Activated CD4-positive, alpha-beta T cell treated with anti-CD3 and anti-CD28 coated beads, Interleukin-2, amount 10 ng/mL, durations not matched to agents 24 days and 14 days (primary cell): ENCODE measurements around the gene ZNF219. TPM values are rescaled to one million over a fixed set of nuclear protein-coding genes. Genes with fewer than 3 reads are reported as not detected.

Experiments used
- DNase-seq: peaks from one replicate; pipeline ENCODE4 v3.0.0; 2022
- H3K27ac Mint-ChIP-seq: one replicate; pipeline ENCODE4 v1.8.0; 2022; ENCODE audit warnings: mild to moderate bottlenecking, mixed read lengths
- H3K27me3 Mint-ChIP-seq: one replicate; pipeline ENCODE4 v1.8.0; 2022; ENCODE audit warnings: mixed read lengths
- H3K36me3 Mint-ChIP-seq: one replicate; pipeline ENCODE4 v1.8.0; 2022; ENCODE audit warnings: low read depth, mild to moderate bottlenecking, mixed read lengths
- H3K4me1 Mint-ChIP-seq: one replicate; pipeline ENCODE4 v1.8.0; 2021; ENCODE audit warnings: mixed read lengths
- H3K4me3 Mint-ChIP-seq: one replicate; pipeline ENCODE4 v1.8.0; 2022; ENCODE audit warnings: mild to moderate bottlenecking, moderate library complexity, mixed read lengths
- H3K9me3 Mint-ChIP-seq: one replicate; pipeline ENCODE4 v1.8.0; 2021; ENCODE audit warnings: mixed read lengths
- intact Hi-C: fragments of 100-400 bp; cut with micrococcal nuclease; formaldehyde crosslinking; loops from one replicate; pipeline ENCODE4 v1.15.1; 2023
- total RNA-seq: library from RNA; stranded (reverse); gene quantifications from 2 replicates; pipeline ENCODE4 v1.2.3, GENCODE V29; 2022

The ZNF219 gene
- total RNA-seq, 1 donor from 2014 or later = 8.3 TPM

DNA sequence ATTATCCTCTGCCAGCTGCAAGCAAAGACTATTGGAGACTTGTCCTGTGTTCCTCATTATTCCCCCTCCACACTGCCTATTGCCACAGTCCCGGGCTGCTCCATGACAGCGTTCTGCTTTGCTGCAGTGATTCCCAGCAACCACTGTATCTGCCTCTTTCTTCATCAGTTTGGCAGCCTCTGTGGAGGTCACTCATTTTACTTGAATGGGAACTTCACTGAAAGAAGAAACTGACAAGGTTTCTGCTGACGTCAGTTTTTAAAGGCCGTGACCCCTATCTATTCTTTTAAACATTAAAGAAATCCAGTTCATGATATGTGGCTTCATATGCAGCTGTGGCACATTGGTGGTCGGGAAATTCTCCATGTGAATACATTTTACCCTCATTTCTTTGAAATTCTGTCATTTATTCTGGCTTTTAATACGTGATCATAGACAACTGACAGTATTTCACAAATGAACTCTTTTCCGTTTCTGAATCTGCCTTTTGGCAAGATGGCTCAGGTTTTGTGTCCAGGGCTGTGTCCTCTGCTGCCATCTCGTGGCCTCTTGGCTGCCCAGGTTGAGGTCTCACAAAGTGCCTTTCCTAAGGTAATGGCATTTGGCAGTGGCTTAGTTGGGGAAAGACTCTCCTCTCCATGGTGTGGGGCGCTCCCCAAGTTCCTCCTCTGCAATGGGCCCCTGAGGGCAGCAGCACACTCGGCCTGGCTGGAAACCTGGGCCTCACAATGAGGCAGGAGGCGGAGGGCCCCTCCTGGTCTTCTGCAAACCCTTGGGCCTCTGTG, 8.2 kb upstream of the ZNF219 start:
- H3K4me1 Mint-ChIP-seq = peaks cover 29% of the 10 kb centered on the region
- peak; percentile 94 for DNase-seq
- no peaks in the 10 kb centered on the region for H3K36me3 Mint-ChIP-seq
- H3K4me3 Mint-ChIP-seq = no peak overlapping the region
- intact Hi-C loops = loop anchor here (10.0 kb wide), 2 partner anchors 348 to 448 kb away; partner anchors contain the start of gene CHD8
- no peaks in the 10 kb centered on the region for H3K27me3 Mint-ChIP-seq
- H3K9me3 Mint-ChIP-seq = no peaks in the 10 kb centered on the region
- H3K27ac Mint-ChIP-seq = no peak overlapping the region

DNA sequence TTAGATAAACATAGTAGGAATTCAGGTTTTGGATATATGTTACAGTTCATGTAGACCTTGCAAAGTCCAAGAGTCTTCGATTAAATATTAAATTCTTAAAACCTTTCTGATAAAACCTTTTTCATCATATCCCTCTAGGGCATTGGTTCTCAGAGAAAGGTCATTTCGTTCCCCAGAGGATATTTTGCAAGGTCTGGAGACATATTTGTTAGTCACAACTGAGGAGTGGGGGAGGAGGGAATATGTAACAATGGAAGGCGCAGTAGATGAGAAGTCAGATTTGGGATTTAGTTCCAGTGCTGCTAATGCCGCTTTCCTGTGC, 7.7 kb upstream of the ZNF219 start:
- no peaks in the 10 kb centered on the region for H3K36me3 Mint-ChIP-seq
- intact Hi-C loops = loop anchor here (10.0 kb wide), 2 partner anchors 349 to 449 kb away; partner anchors contain the start of gene CHD8

DNA sequence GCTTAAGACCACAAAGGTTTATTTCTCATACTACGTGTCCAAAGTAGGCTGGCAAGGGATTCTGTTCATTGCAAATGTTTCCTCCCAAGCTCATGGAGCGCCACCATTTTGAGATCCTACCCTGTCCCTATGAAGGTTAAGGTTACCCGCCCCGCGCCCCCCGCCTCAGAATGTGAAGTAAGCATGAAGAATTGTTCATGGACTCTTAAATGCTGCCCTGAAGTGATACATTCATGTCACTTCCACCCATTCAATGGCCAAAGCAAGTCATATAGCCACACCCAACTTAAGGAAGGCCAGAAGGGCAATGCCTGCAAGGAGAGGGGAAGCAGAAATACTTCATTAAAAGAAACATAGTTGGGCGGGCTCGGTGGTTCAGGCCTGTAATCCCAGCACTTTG, 6.6 kb upstream of the ZNF219 start:
- H3K4me3 Mint-ChIP-seq = peak overlapping the region; percentile 93
- no peaks in the 10 kb centered on the region for H3K36me3 Mint-ChIP-seq
- no peak overlapping the region for H3K27ac Mint-ChIP-seq
- H3K9me3 Mint-ChIP-seq = no peaks in the 10 kb centered on the region
- intact Hi-C loops = loop anchor here (10.0 kb wide), 2 partner anchors 350 to 450 kb away; partner anchors contain the start of gene CHD8
- H3K27me3 Mint-ChIP-seq = no peaks in the 10 kb centered on the region
- peaks cover 30% of the 10 kb centered on the region for H3K4me1 Mint-ChIP-seq
- peak; percentile 62 for DNase-seq

More for the DNA sequence above, 7.7 kb upstream of the ZNF219 start:
- H3K4me3 Mint-ChIP-seq = no peak overlapping the region
- no peaks in the 10 kb centered on the region for H3K9me3 Mint-ChIP-seq
- no peak overlapping the region for H3K27ac Mint-ChIP-seq
- no peaks in the 10 kb centered on the region for H3K27me3 Mint-ChIP-seq
- DNase-seq = no peak
- peaks cover 30% of the 10 kb centered on the region for H3K4me1 Mint-ChIP-seq

DNA sequence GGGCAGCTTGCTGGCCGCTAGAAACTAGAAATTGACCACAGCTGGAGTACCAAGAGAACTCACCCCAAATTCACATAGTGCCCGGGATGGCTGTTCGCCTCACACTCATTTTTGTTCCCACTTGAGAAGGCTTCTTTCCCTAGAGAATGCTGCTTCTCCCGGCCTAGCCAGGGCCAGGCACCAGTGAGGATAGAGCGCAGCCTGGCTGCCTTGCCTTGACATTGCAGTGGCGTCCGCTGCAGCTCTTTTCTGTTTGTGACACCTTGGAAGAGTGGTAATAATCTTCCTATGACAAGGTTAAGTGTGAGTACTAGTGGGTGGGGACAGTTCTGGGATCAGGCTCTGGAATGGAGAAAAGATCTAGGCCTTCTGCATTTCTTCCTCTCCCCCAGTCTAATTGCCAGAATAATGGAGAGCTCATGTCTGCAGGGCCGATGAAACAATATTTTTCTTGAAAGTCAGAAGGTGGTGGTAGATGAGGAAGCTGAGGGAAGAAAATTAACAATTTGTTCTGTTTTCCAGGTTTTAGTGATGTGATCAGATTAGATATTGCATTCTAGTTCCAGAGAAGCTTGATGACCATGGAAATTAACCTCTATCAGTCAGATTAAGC, 6.1 kb upstream of the ZNF219 start:
- intact Hi-C loops = loop anchor here (1.0 to 10.0 kb wide), 8 partner anchors 12 to 762 kb away; partner anchors contain the start of genes CHD8, PARP2 and RNASE4
- Mint-ChIP-seq H3K9me3 (no peaks in the 10 kb centered on the region), H3K36me3 (no peaks in the 10 kb centered on the region), H3K27me3 (peaks cover 3% of the 10 kb centered on the region), H3K27ac (peak overlapping the region; percentile 94), H3K4me3 (peak overlapping the region; percentile 93), H3K4me1 (peaks cover 30% of the 10 kb centered on the region)
- DNase-seq = peak; percentile 90

DNA sequence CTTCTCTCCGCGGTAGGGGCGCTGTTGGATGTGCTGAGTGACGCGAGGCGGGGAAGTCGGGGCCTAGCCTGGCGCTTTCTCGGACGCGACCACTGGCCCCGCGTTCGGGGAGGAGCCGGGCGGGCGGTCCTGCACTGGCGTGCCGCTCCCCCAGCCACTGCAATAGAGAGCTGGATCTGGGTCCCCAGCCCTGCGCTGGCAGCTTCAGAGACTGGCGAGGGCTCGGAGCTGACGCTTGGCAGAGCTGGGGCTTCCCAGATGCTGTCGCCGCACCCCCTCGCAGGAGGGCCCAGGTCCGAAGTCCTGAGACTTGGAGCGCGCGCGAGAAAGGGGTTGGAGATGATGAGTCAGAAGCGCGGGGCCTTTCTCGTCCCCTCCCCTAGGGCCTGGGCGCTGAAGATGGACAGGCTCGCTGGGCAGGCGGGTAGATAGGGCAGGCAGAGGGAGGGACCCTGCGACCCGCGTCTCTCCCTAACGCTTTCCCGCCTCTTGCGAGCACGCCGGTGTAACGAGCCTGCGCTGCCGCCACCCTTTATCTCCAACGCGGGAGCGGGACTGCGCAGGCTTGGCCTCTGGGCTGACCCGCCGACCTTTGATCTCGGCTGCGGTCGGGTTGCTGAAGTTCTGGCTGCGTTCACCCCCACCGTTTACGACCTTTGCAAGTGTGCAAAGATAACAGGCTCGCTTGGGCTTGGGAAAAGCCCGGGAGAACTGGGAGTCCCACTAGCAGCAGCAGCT, 5.4 kb upstream of the ZNF219 start:
- Mint-ChIP-seq H3K9me3 (no peaks in the 10 kb centered on the region), H3K4me1 (peaks cover 35% of the 10 kb centered on the region), H3K27me3 (peaks cover 9% of the 10 kb centered on the region), H3K36me3 (no peaks in the 10 kb centered on the region), H3K27ac (peak overlapping the region; percentile 94), H3K4me3 (peak overlapping the region; percentile 93)
- intact Hi-C loops = loop anchor here (1.0 to 10.0 kb wide), 10 partner anchors 12 to 762 kb away; partner anchors contain the start of genes CHD8, HNRNPC, PARP2 and RNASE4
- DNase-seq = peak; percentile 98

DNA sequence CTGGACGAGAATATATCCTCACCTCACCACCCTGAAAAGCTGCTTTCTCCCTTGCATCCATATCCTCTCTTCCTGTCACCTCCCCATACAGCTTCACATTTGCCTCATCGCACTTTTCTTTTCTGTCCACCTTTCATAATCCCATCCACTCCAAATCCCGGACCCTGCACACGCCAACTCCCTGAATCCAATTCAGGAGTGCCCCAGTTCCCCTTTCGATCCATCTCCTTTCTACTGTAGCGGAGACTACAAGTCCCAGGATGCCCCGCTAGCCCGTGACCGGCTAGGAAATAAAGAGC, 4.9 kb upstream of the ZNF219 start:
- DNase-seq = no peak
- Mint-ChIP-seq H3K36me3 (no peaks in the 10 kb centered on the region), H3K9me3 (no peaks in the 10 kb centered on the region), H3K27me3 (peaks cover 11% of the 10 kb centered on the region), H3K4me3 (peak overlapping the region; percentile 93), H3K4me1 (peaks cover 36% of the 10 kb centered on the region), H3K27ac (peak overlapping the region; percentile 94)
- intact Hi-C loops = loop anchor here (1.0 to 10.0 kb wide), 7 partner anchors 113 to 761 kb away; partner anchors contain the start of genes CHD8, HNRNPC, PARP2 and RNASE4

DNA sequence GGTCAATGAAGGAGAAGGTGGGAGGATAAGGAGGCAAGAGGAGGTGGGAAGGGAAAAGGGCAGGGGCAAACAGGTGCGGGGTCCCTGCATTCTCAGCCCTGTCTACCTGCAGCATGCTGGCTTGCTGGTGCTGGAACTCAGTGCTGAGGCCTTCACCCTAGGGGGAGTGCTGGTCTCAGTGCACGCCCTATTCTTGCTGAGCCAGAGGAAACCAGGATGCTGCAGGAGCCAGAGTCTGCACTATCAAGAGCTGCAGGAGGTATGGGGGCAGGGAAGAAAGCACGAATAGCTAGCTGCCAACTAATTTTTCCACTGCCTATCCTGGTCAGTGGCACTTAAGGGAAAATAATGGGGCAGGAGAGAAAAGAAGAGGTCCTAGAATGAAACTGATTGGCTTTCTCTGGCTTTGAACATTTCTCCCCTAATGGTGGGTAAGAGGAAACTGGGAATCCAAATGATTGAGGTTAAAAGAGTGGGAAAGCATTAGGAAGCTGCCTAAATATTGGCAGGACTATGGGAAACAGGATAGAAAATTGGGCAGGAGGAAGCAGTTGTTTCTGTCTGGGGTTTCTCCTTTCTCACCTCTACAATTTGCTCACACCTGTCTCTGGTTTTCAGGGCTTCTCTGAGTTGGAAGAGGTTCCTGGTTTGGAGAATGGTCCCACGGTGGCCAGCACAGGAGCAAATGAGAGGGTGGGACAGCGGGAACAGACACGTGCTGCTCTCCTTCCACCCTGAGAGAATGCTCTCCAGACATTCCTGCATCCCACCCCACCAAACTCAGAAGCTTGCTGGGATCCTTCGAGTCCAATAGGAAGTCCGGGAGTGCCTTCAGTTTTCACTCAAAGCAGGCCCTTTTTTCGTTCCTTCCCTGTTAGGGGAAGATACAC, 4.3 kb upstream of the ZNF219 start:
- Mint-ChIP-seq H3K36me3 (no peaks in the 10 kb centered on the region), H3K9me3 (no peaks in the 10 kb centered on the region), H3K27me3 (peaks cover 11% of the 10 kb centered on the region), H3K27ac (peak overlapping the region; percentile 94), H3K4me3 (peak overlapping the region; percentile 93), H3K4me1 (peaks cover 36% of the 10 kb centered on the region)
- intact Hi-C loops = loop anchor here (1.0 to 10.0 kb wide), 7 partner anchors 112 to 760 kb away; partner anchors contain the start of genes CHD8, HNRNPC, PARP2 and RNASE4
- DNase-seq = no peak

DNA sequence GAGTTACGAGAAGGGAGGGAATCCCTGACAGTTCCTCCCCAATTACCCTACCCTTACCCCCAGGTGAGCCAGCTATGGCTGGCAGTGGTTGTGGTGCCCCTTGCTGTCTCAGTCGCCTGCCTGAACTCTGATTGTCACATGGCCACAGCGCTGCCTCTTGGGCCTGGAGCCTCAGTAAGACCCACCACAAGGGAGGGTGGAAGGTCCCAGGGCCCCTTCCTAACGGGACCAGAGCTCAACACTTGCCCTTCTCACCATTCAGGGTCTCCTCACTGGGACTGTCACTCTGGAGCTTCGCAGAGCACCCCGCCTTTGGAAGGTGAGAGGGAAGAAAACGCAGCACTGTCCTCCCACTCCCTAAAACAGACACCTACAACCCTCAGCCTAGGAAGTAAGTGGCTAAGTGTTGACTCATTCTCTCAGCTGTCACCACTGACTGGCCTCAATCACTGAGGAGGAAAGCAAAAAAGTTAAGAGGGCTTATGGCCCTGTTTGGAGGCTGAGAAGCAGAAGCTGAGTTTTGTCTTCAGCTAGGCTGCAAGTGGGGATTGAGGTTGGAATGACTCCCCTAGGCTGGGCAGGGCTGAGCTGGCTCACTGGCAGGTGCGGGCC, 3.5 kb upstream of the ZNF219 start:
- Mint-ChIP-seq H3K4me3 (peak overlapping the region; percentile 93), H3K36me3 (no peaks in the 10 kb centered on the region), H3K9me3 (no peaks in the 10 kb centered on the region), H3K27ac (peak overlapping the region; percentile 82), H3K4me1 (peaks cover 37% of the 10 kb centered on the region), H3K27me3 (peaks cover 15% of the 10 kb centered on the region)
- peak; percentile 63 for DNase-seq
- intact Hi-C loops = loop anchor here (2.0 to 10.0 kb wide), 6 partner anchors 167 to 760 kb away; partner anchors contain the start of genes CHD8, HNRNPC, PARP2 and RNASE4

DNA sequence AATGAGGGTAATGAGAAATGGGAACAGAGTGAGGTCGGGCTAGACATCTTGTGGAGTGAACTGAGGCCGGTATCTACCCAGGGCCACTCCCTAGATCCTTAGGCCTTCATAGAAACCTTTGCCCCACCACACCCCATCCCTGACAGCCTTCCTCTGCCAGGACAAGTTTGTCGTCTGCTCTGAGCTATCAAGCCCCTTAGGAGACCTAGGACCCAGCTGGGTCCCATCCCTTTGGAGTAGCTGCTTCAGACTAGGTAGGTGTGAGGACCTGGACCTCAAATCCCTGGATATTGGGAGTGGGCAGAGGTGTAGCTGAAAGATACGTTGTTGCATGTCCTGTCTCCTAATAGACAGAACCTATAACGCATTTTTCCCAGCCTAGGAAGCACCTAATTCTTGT, 2.5 kb upstream of the ZNF219 start, which contains the start of gene TMEM253:
TSS of gene TMEM253 (plus strand) at position 136 of the 400 bp plus-strand sequence. CDS start 278 bp downstream, outside the sequence.
- Mint-ChIP-seq H3K4me3 (peak within 1 kb of the TSS; percentile 93), H3K4me1 (peaks cover 33% of the 10 kb centered on the region), H3K36me3 (no peaks in the 10 kb centered on the region), H3K9me3 (no peaks in the 10 kb centered on the region), H3K27me3 (peaks cover 17% of the 10 kb centered on the region), H3K27ac (peak within 1 kb of the TSS; percentile 82)
- DNase-seq = no peak
- intact Hi-C loops = loop anchor here (5.0 to 10.0 kb wide), 5 partner anchors 354 to 759 kb away; partner anchors contain the start of genes CHD8, PARP2 and RNASE4

DNA sequence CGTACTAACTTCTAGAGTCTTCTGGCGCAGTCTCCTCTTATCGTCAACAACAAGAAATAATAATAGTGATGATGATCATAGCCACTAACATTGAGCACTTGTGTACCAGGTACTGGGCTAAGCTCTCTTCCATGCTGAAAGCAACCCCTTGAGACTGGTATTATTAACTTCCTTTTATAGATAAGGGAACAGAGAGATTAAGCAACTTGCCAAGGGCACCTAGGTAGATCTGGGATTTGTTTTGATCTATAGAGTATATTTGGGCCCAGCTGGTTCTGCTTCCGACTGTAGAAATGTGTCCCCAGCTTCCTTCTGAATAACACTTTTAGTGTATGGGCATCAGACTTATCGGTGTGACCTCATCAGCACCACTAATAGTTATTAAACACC, 1.1 kb upstream of the ZNF219 start:
- no peak overlapping the region for H3K27ac Mint-ChIP-seq
- H3K27me3 Mint-ChIP-seq = peaks cover 19% of the 10 kb centered on the region
- DNase-seq = no peak
- peaks cover 29% of the 10 kb centered on the region for H3K4me1 Mint-ChIP-seq
- peak overlapping the region; percentile 84 for H3K4me3 Mint-ChIP-seq
- H3K36me3 Mint-ChIP-seq = no peaks in the 10 kb centered on the region
- no peaks in the 10 kb centered on the region for H3K9me3 Mint-ChIP-seq
- intact Hi-C loops = no loop called here

DNA sequence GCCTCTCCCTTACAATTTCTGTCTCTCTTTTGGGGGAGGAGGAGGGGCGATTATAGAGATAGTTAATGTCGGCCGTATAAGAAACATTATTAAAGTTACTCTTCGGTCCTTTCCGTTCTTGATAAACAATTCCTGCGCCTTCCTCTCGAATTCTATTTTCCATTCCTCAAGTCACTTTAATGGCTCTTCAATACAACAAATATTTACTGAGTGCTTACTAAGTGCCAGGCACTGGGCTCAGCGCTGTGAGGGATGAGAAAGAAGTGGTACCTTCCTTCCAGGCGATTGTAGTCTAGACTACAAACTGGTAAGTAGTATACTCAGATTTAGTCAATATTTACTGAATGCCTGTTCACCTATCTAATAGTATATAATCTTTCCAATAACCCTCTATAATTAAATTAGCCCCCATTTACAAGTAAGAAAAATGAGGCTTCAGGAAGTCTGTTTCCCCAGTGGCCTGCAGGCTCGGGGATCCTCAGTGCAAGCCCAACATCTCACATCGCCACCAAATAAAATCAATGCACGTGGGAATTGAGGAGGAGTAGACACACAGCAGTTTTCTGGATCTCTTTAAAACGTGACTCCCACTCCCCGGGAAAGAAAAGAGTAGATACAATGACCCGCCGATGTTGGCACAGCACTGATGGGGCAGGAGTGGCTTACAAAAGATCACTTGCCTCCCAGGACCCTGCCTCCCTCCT, 589 bp upstream of the ZNF219 start:
- H3K9me3 Mint-ChIP-seq = no peaks in the 10 kb centered on the region
- H3K4me1 Mint-ChIP-seq = peaks cover 28% of the 10 kb centered on the region
- H3K36me3 Mint-ChIP-seq = no peaks in the 10 kb centered on the region
- peak overlapping the region; percentile 84 for H3K4me3 Mint-ChIP-seq
- peaks cover 19% of the 10 kb centered on the region for H3K27me3 Mint-ChIP-seq
- intact Hi-C loops = no loop called here
- DNase-seq = no peak
- peak overlapping the region; percentile 49 for H3K27ac Mint-ChIP-seq

DNA sequence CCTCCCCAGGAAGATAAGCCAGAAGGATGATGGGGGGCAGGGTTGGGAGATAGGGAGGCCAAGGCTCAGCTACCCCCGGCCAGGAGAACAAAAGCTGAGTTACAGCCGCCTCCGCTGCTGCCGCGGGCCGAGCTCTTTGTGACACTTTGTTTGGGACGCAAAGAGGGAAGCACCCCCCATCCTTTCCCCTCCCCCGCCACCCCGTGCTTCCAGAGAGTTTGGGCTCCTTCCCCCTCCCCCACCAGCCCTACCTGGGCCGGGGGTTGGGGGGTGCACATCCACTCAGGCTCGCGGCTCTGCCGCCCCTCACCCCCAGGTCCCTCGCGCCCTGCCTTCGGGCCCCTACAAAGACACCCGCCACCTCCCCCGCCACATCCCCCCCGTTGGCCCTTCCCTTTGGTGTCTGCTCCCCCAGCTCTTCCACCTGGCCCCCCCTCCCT, 799 bp downstream of the ZNF219 start:
- peak; percentile 56 for DNase-seq
- peak overlapping the region; percentile 61 for H3K27ac Mint-ChIP-seq
- H3K9me3 Mint-ChIP-seq = no peaks in the 10 kb centered on the region
- H3K4me3 Mint-ChIP-seq = peak overlapping the region; percentile 72
- intact Hi-C loops = no loop called here
- H3K4me1 Mint-ChIP-seq = peaks cover 26% of the 10 kb centered on the region
- peaks cover 21% of the 10 kb centered on the region for H3K27me3 Mint-ChIP-seq
- no peaks in the 10 kb centered on the region for H3K36me3 Mint-ChIP-seq
